DMS114 treated with DMSO at 0.1 percent for 48 hours (cell line): ENCODE results near the gene HS3ST5.
"Not testable (repeated sequence)": the region's sequence is repeated elsewhere in the genome, so short reads cannot be mapped to it uniquely, and the experiment has no call there.

Experiments used
- DNase-seq: peaks from one replicate; lab custom pipeline; 2025; ENCODE audit not compliant: unreplicated experiment; lab: John Stamatoyannopoulos, UW

HS3ST5 gene

DNA sequence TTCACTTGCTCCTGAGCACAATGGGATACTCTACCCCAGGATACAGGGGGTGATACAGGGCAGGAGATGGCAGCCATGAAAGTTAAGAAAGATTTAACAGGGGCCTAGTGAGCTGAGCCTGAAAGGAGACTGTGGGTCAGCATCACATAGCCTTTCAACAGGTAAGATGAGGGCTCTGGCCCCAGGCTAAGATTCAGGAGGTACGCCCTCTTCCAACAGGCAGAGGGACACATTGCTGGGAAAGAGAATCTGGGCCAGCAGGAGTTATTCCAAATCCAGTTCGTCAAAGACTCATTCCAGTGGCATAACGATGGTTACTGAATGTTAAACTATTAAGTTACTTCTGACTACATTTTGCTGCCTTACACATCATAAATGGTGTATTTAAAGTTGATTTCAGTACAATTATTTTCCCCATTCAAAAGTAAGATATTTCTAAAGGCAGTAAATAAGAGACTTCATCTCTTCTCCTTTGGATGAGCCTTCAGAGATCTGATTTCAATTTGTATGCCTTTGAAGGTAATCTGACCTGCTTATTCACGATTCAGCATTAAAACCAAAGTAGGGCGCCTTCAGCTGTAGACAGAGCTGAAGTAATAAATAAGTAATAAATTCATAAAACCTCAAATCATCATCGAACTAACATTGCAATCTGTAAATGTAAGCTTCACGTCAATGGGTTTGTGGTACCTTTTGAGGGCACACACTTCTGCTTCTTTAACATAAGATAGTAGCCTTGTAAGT is 62.4 kb downstream of the HS3ST5 start:
- DNase-seq, result no peak

DNA sequence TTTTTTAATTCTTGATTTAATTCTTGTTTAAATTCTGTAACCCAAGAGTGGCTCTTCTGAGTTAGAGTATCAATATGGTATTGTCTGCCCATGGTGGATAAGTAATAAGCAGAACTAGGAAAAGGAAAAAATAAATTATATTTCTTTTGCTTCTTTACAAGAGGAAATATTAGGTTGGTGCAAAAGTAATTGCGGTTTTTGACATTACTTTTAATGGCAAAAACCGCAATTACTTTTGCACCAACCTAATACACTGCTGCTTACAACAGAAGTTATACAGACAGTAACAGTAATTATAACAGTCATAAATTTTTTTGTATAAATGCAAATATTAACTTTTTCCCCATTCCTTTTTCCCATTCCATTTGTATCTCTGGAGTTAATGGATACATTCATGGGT is 65.6 kb downstream of the HS3ST5 start:
- no peak for DNase-seq

DNA sequence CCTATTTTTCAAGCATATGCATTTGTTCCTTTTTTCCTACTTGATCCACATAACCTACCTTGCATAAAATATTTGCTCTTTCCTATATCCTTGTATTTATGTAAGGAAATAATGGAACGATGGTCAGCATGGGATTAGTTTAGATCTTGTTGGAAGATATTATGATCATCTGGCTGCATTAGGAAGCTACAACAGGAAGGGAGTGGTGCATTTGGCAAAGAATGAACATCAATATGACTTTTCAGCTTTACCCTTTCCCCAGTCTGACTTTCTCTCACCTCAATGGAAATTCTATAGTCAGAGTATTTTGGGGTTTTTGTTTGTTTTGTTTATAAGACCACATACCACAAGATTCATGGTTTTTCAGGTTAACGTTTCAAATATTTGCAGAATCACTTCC is 66.0 kb downstream of the HS3ST5 start:
- DNase-seq, result no peak

DNA sequence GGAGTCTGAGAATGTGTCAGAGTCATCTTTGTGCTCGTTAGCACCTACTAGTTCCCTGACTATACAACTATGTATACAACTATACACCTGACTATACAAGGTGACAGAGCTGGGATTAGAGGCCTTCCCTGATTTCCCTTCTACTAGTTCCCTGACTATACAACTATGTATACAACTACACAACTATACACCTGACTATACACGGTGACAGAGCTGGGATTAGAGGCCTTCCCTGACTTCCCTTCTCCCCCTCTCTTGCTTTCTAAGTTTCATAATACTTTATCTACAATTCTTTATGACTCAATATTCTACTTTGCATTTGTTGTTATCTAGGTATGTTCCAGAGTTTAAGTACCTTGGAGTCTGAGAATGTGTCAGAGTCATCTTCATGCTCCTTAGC is 68.0 kb downstream of the HS3ST5 start:
- DNase-seq, result no peak

DNA sequence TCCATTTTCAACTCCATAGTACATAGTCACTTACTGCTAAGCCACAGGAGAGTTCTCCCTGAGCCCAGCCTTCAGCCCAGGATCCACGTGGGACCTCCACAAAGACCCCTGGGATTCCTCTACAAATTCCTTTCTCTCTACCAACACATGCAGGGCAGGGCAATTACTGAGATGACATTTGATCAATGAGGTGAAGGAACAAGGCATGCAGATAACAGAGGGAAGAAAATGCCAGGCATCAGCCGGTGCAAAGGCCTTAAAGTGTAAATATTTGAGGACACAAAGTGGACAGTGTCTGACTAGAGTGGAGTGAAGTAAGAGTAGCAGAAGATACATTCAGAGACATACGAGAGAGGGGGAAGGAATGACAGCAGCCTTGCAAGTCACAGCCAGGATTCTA is 70.2 kb downstream of the HS3ST5 start:
- DNase-seq, result no peak

DNA sequence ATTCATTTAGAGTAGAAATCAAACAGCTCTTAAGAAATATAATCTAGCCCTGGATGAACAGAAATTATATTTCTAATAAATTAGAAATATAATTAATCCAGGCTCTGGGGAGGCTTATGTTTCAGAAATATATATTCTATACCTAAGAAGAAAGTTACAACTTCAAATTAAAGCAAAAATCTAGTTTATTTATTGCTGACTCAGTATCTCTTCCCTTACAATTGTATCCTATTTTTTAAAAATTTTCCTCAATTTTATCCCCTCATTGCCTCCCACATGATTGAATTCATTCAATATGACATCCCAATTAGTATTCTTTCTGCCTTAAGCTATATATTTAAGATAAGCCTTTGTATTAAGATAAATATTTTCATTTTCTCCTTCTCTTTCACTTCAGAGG is 71.4 kb downstream of the HS3ST5 start:
- DNase-seq, result no peak

DNA sequence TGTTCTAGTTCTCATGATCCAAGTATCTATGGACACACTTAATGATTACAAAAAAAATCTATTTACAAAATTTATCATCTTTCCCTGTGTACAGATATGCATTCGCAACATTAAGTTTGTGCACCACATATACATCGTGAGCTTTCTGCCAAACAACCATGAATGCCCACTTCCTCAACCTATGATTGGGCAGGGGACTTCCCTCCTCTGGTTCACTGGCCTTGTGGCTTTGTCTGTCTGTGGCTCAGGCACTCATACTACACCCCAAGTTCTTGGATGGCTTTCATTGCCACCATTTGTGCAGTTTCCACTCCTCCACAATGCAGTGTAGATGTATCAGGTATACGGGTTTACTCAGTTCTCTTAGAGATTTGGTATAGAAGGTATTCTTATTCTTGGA is 74.9 kb downstream of the HS3ST5 start:
- no peak for DNase-seq

DNA sequence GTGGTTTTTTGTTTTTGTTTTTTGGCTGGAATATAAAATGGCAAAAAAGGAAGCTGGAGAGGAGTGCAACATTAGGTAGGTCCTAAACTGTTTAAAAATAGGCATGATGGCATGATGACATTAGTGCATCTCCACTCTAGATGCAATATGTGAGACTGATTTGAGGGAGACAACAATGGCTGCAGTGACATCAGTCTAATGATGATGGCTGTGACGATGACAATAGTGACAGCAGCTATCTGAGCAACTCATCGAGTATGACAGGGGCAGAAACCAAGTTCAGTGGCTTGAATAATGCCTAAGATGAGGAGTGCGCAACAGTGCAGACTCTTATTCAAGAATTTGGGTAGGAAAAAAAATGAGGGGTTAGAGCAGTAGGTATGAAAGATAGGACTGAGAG is 82.0 kb downstream of the HS3ST5 start:
- DNase-seq, result no peak

DNA sequence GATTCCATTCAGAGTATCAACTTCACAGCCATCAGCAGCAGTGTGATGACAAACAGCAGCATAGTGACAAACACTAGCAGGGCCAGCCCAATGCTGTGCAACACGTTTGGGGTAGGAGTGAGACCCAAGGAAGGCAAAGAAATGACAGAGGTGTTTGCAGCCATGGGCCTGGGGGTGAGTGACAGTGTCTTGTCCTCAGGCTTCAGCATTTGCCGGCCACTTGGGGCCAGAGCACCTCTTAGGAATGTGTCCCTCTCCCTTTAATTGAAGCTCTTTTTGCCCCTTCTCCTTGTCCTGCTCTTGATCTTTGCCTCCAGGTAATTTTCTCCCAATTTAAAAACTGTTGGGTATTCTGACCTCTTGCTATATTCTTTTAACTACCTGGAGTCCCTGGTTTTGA is 84.4 kb downstream of the HS3ST5 start:
- no peak for DNase-seq

DNA sequence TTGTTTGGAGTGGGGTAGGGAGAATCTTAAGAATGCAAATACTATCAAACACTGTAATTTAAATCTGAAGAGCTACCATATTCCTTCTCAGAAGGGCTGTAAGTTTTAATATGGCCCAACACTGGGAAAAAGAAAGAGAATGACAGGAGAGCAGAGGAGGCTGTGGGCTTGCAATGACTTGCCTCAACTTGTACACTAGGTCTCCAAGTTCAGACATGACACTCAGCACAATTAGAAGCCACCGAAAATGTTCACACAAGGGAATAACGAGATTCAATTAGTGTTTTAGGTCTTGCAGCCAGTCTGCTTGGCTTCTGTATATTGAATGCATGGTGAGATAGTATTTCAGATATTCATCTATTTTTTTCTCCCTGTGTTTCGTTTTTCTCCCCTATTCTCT is 89.4 kb downstream of the HS3ST5 start:
- no peak for DNase-seq

DNA sequence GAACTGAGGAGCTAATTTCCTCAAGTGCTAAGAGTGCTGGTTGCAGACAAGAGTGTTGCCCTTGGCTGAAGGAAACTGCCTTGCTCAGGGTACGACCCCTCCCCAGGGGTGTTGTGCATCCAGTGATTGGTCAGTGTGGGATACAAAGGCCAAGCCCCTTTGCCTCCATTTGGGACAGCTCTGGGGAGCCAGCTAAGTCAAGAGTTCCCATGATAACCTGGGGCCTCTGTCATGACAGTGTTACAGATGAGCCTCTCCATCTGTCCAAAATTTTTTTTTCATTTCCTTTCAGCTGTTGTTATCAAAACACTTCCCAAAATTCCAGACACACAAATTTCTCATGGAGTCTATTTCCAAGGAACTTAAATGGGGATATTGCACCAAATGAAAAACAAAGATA is 93.3 kb downstream of the HS3ST5 start:
- no peak for DNase-seq

DNA sequence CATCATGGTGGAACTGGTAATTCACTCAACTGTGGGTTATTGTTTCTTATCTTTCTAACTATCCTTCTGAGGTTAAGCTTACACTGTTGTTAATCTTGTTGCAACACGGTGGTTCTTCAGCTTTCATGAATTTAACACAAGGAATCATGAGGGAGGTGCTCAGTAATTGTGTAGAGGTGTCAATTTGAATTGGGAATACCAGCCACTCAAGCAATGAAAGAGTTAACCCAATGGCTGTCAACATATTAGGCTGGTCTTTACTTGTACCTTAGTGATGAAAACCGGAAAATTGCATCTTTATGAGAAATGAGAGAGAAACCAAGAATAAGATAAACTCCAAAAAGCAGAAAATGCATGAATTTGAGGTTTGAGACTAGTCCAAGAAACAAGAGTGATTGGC is 95.7 kb downstream of the HS3ST5 start:
- no peak for DNase-seq

DNA sequence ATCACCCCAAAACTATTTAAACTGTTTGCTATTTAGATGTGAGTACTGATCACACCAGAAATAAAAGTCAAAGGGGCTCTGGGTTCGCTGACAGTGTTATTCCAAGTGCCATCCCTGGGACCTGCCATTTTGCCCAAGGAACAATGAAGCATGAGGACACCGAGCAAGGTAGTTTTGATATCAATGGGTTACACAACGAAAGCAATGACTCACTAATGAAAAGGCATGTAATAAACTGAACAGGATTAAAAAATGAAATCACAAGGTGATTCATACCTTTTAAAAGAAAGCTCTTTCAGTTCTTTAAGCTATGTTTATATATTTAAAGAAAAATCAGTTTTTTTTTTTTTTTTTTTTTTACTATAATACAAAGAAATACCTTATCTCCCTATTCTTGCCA is 102.0 kb downstream of the HS3ST5 start:
- DNase-seq, result no peak

DNA sequence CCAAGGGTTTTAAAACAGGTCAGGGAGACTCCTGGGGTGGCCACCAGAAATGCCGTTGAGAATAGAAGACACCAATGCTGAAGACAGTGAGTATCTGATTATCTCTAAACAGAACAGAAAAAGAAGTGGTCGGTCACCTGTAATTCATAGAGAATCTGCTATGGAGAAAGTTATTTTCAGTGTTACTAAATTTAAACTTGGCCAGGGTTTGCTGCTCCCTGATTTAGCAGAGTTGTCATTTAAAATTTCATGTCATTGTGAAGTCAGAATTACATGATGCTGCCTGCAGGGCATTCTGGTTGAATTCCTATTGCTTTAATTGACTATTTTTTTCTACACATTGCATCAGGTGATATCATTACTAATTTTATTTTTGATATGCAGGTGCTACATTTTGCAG is 114.1 kb downstream of the HS3ST5 start:
- no peak for DNase-seq

DNA sequence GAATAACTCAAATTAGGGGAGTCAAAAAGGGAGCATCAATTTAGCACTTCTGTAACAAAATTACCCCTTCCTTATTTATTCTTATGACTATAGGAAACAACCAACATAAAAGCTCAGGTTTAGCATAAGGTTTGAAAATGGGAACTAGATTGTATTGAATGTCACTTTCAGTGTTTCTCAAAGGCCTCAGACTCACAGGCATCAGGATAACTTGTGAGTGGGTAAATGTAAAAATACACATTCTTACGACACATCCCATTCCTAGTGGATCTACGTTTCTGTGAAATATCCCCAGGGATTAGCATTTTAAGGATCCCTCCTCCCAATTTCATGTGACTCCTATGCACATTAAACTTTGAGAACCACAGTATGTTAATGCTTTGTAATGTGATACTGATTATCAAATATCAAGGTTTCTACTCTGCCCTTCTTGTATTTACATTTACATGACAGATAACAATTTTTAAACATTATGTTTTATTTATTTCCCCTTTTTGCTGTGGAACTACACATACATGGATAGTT is 114.8 kb downstream of the HS3ST5 start:
- no peak for DNase-seq

DNA sequence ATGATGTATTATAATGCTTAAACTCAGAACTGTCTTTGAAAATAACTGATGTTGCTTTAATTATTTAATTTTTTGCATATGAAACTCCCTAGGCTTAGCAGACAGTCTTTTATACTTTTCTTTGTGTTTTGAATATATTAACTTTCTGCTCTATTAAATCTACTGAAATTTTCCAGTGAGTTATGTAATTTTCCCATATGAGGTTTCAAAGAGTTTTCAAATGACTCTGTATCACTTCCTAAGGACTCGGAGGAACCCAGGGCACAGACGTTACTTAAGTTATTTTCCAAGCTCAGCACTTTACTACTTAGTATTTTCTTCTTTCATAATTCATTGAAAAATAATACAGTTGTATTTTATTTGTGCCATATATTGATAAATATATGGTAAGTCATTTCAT is 122.6 kb downstream of the HS3ST5 start:
- DNase-seq, result no peak

DNA sequence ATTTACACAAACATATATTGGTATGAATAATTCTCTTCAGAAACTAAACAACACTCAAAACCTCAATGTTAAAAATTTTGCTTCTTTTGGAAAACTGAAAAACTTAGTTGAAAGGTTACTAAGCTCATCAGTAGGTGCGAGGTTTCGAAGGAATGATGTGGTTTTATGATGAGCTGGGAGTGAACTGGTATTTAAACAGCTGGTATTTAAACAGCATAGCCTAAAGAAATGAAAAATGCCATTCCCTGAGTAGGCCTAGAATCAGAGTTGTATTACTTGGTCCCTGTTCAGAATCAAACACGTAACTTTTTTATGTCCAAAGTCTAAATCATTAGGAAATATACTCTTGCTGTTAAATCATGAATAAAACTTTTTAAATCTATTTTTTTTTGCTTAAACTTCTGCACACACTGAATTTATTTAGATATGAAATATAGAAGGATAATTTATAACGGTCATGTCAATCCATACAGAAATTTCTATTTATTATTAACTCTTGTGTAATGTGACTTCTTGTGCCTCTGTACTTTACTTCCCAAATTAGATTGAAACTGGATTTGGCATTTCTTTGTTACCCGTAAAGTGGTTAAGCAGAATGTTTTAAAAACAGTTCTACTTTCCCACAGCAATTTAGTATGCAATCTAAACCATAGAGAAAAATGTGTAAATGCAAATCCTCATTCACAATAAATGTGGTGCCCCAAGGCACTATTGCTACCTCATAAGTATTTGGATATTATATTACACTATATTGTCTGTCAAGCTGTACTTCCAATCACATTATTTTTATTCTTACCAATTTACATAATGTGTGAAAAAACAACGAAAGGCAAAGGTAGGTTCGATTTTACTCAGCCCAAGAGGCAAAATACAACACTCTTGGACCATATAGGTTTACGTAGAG is 124.1 kb downstream of the HS3ST5 start:
- no peak for DNase-seq

DNA sequence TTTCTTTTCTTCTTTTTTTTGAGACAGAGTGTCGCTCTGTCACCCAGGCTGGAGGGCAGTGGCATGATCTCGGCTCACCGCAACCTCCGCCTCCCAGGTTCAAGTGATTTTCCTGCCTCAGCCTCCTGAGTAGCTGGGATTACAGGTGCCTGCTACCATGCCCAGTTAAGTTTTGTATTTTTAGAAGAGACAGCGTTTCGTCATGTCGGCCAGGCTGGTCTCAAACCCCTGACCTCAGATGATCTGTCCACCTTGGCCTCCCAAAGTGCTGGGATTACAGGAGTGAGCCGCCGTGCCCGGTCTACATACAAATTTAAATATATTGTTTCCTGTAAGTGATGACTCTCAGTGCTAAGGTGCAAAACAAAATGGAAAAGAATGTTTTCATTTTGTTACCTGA is 124.8 kb downstream of the HS3ST5 start:
- DNase-seq, result not testable (repeated sequence)

DNA sequence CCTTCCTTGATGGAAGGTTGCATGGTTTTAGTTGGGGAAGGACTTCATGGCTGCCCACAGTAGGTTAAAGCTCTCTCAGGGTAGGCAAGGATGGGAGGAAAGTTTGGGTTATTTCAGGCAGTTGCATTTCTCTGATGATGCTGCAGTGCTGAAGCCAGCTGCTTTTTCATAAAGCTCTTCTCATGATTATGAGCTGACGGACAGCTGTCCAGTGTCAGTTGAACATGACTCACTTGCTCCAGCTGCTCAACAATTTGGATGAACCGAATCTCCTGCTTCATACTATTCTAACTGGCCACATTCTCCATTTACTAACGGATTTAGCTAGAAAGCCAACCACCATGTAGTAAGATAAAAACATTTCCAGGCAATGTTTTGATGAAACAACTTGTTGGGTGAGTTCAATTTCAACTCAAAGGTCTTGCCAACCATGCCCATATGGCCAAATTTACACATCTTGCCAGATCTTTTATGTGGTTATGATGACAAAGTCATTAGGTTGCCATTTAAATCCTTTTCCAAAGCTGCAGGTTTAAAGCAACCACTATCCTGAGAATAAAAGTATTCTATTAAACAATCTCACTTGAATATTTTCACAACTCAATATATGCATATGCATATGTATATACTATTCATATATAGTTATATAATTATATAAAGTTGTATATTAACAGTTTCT is 125.9 kb downstream of the HS3ST5 start:
- DNase-seq, result no peak

DNA sequence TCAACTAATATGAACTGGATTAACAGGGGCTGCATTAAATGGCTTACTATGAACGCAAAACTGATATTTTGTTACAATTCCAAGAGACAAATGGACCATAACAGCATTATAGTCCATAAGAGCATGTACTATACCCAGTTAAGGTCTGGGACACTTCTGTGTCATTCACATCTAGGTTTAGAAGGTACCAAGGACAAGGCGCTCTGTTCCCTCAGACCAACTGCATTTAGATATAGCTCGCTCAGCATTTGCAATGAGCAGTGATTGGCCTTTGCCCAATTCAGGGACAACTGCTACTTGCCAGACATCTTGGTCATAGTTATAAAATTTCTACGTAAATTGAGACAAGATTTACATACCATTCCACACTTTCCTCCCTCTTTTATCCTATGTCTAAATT is 132.4 kb downstream of the HS3ST5 start:
- DNase-seq, result no peak

DNA sequence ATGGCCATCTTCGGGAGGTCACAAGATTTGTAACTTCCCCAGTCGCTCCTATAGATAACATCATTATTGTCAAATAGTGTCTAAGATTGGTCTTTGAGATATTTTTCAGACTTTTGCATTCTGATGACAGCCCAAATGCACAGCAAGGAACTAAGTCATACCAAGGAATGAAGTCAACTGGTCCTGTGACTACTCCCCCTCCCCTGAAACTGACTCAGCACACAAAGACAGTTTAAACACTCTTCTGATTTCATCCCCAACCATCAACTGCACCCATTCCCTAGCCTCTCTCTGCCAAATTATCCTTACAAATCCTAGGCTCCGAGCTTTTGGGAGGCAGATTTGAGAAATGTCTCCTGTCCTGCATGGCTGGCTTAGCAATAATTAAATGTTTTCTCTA is 139.4 kb downstream of the HS3ST5 start:
- DNase-seq, result no peak

DNA sequence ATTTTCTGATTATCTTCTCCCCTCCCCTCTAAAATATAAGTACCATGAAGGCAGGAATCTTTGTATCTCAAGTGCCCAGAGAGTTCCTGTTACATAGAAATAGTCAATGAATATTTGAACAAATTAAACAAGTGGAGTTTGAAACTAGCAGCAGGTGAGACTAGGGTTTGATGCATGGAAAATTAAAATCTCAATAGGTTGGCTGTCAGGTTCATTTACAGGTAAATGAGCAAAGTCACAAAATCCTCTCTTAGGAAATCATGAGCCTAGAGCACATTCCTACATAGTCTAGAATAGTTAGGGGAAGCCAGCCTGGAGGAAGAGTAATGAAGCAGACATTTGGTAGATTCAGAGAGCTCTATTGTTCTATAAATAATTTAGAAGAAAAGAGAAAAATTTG is 140.4 kb downstream of the HS3ST5 start:
- DNase-seq, result no peak
